ENCODE measurements around the gene ANTXR2.
A peak's percentile ranks its signal among the peaks of the same experiment; 100 is the strongest.

Gene ANTXR2

GRCh38 chr4:80008971-80009370 lies 64.1 kb downstream of the ANTXR2 start:
- H3K4me3 ChIP-seq (ENCODE audit: severe bottlenecking) = no peak overlapping the region
- H3K9me3 ChIP-seq (ENCODE audit: severe bottlenecking) = no peaks in the 10 kb centered on the region
- H3K36me3 ChIP-seq (ENCODE audit: low read depth) = peaks cover 71% of the 10 kb centered on the region
- ATAC-seq (ENCODE audit: low read depth) = no peak
- TF ChIP-seq CTCF (IDR thresholded peaks at IDR 0.05; ENCODE audit: poor library complexity, severe bottlenecking) = no peak
- no peak overlapping the region for H3K27ac ChIP-seq (ENCODE audit: poor library complexity, severe bottlenecking)
- no peaks in the 10 kb centered on the region for H3K27me3 ChIP-seq (ENCODE audit: insufficient read depth, poor library complexity, severe bottlenecking)
- H3K4me1 ChIP-seq (ENCODE audit: insufficient read depth, poor library complexity, severe bottlenecking) = peaks cover 28% of the 10 kb centered on the region
- no peak for DNase-seq (ENCODE audit: low spot score)

- no peak overlapping the region for H3K27ac ChIP-seq (ENCODE audit: poor library complexity, severe bottlenecking)
- no peaks in the 10 kb centered on the region for H3K9me3 ChIP-seq (ENCODE audit: severe bottlenecking)
- no peaks in the 10 kb centered on the region for H3K27me3 ChIP-seq (ENCODE audit: insufficient read depth, poor library complexity, severe bottlenecking)
- H3K4me3 ChIP-seq (ENCODE audit: severe bottlenecking) = no peak overlapping the region
- H3K4me1 ChIP-seq (ENCODE audit: insufficient read depth, poor library complexity, severe bottlenecking) = peaks cover 28% of the 10 kb centered on the region
- no peak for ATAC-seq (ENCODE audit: low read depth)
- peaks cover 67% of the 10 kb centered on the region for H3K36me3 ChIP-seq (ENCODE audit: low read depth)
- TF ChIP-seq CTCF (IDR thresholded peaks at IDR 0.05; ENCODE audit: poor library complexity, severe bottlenecking) = no peak
- no peak for DNase-seq (ENCODE audit: low spot score)
Measured at GRCh38 chr4:80008351-80008750, 64.7 kb downstream of the ANTXR2 start.

GRCh38 chr4:80007745-80008149 lies 65.3 kb downstream of the ANTXR2 start:
- no peak overlapping the region for H3K4me3 ChIP-seq (ENCODE audit: severe bottlenecking)
- H3K9me3 ChIP-seq (ENCODE audit: severe bottlenecking) = no peaks in the 10 kb centered on the region
- peaks cover 28% of the 10 kb centered on the region for H3K4me1 ChIP-seq (ENCODE audit: insufficient read depth, poor library complexity, severe bottlenecking)
- ATAC-seq (ENCODE audit: low read depth) (no peak), DNase-seq (ENCODE audit: low spot score) (no peak)
- no peak for TF ChIP-seq CTCF (IDR thresholded peaks at IDR 0.05; ENCODE audit: poor library complexity, severe bottlenecking)
- H3K27me3 ChIP-seq (ENCODE audit: insufficient read depth, poor library complexity, severe bottlenecking) = no peaks in the 10 kb centered on the region
- no peak overlapping the region for H3K27ac ChIP-seq (ENCODE audit: poor library complexity, severe bottlenecking)
- H3K36me3 ChIP-seq (ENCODE audit: low read depth) = peaks cover 61% of the 10 kb centered on the region

GRCh38 chr4:80006935-80007744 lies 65.9 kb downstream of the ANTXR2 start:
- no peak overlapping the region for H3K4me3 ChIP-seq (ENCODE audit: severe bottlenecking)

More at GRCh38 chr4:80006935-80007744, 65.9 kb downstream of the ANTXR2 start:
- Histone ChIP-seq H3K9me3 (ENCODE audit: severe bottlenecking) (no peaks in the 10 kb centered on the region), H3K36me3 (ENCODE audit: low read depth) (peaks cover 55% of the 10 kb centered on the region), H3K4me1 (ENCODE audit: insufficient read depth, poor library complexity, severe bottlenecking) (peaks cover 28% of the 10 kb centered on the region), H3K27ac (ENCODE audit: poor library complexity, severe bottlenecking) (peak overlapping the region; percentile 9), H3K27me3 (ENCODE audit: insufficient read depth, poor library complexity, severe bottlenecking) (no peaks in the 10 kb centered on the region)
- no peak for TF ChIP-seq CTCF (IDR thresholded peaks at IDR 0.05; ENCODE audit: poor library complexity, severe bottlenecking)
- DNase-seq (ENCODE audit: low spot score) (no peak), ATAC-seq (ENCODE audit: low read depth) (no peak)
